Loucy (cell line): Measurements from ENCODE around the gene SUPT6H.
"Not testable (repeated sequence)": the region's sequence is repeated elsewhere in the genome, so short reads cannot be mapped to it uniquely, and the experiment has no call there.

Experiments
- CTCF ChIP-seq: fragments of 200-600 bp; sonication (generic); conservative IDR thresholded peaks from 2 replicates; pipeline ENCODE4 v1.5.1; 2014; ENCODE audit warnings: mild to moderate bottlenecking, antibody characterized with exemption, low read length
- EZH2phosphoT487 ChIP-seq: fragments of 200-600 bp; IDR thresholded peaks from 2 replicates; pipeline ENCODE4 v1.6.1; 2018; ENCODE audit warnings: antibody characterized with exemption, mild to moderate bottlenecking, moderate library complexity, borderline replicate concordance

GRCh38 chr17:28659497-28659881 is 2.5 kb upstream of the SUPT6H start:
- TF ChIP-seq CTCF, EZH2phosphoT487: not testable (repeated sequence)
